HG03457 (cell line): Measurements from ENCODE around the gene PRRX1.

Source experiments
- ATAC-seq: cut with Tn5 transposase; IDR thresholded peaks from one replicate; pipeline ENCODE4 v1.9.1; 2021; ENCODE audit warnings: moderate number of reproducible peaks; ENCODE audit not compliant: unreplicated experiment

The PRRX1 gene

DNA sequence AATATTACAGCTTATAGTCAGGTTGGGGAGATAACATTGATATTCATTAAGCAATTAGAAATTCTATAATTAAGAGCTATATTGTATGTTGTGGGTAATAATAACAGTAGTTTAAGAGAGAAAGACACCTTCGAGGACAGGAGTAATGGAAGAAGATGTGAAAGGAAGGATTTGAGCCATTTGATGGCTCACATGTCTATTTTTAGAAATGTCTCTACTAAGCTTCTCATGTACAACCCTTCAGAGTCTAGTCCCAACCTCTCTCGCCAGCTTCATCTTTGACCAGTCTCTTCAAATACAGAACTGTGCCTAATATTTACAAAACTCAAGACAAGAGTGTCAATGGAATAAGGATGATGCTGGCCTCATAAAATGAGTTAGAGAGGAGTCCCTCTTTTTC, 95.1 kb downstream of the PRRX1 start:
- no peak for ATAC-seq

DNA sequence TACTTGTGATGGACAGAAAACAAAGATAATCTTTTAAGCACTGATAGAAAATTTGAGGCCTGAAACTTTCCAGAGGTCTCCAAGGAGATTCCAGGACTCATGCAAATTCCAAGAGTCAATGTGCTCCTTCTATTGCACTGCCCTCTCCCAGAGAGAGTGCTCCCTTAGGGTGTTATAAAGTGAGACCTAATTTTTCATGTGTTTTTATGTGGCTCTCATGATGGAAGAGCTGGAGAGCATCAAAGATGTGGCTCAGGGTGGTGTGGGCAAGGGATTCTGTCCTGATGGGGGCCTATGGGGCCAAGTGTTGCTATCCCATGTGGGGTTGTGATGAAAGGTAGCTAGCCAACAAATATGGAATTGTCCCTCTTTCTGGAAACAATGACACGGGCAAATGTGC, 101.3 kb downstream of the PRRX1 start:
- no peak for ATAC-seq

DNA sequence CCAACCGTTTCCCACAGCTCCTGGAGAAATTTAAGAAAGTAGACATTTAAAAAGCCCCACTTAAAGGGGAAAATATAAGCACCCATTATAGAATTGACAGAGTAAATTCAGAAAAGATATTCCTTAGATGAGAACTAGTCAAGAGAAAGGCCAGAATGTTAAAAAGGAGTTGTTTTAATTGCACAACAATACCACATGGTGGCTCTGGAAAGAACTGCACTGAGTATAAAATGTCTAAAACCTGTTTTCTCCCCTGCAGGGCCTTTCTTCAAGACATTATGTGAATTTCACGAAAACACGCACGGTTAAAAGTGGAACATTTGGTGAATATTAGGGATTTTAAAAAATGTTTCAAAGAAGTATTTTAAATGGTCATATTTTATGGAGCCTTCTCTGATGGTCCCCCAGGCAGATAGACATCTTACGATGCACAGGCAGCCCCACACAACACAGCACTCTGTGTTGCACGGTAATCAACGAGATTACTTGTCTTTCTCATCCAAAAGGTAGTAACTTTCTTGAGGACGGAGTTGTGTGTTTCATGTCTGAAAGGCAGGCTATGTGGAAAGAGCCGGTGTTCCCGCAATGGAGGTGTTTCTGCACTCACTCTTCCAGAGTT, 101.9 kb downstream of the PRRX1 start:
- ATAC-seq: no peak

DNA sequence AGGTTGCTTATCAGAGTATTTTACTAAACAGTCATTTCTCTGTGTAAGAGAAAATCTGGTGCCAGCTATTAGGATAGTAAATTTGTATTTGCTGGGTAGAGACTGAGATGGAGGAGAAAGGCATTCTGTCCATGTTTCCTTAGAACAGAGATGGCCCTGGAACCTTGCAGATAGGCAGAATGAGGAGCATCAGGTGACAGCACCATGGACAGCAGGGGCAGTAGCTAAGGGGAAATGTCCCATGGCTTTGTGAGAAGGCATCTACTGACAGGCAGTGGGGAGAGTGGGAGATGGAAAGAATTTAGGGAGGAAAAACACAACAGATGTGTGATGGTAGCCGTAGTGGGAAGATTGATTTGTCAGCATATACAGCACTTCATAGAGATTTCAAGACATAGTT, 105.0 kb downstream of the PRRX1 start:
- ATAC-seq: no peak

DNA sequence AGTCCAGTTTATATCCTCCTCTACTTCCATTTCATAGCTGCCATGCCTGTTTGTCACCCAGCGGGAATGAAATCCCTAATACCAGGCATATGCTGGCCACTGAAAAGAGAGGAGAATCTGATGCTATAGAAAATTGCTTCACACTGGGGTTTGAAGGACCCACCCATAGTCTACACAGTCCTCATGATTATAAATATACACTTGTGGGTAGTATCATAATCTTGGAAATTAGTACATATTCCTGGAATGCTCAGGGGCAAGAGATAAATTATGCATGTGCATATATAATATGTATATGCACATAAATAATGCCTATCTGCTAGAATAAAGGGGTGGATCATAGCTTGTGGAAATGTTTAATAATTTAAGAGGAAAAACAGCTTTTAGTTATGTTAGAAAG, 105.8 kb downstream of the PRRX1 start:
- ATAC-seq: no peak

DNA sequence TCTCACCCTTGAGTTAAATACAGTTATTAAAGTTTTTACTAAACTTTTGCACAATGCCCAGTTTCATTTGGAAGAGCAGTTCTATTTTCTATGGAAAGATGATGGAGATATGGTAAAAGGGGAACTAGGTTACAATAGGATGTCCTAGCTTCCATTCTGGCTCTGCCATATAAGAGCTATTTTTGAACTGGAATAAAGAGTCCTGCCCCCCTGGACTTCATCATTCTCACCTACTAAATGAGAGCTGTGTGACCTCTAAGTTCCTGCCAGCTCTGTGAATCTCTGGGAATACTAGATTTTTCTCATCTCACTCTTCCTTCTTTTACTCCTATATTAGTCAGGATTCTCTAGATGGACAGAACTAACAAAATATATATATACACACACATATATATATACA, 106.3 kb downstream of the PRRX1 start:
- no peak for ATAC-seq

DNA sequence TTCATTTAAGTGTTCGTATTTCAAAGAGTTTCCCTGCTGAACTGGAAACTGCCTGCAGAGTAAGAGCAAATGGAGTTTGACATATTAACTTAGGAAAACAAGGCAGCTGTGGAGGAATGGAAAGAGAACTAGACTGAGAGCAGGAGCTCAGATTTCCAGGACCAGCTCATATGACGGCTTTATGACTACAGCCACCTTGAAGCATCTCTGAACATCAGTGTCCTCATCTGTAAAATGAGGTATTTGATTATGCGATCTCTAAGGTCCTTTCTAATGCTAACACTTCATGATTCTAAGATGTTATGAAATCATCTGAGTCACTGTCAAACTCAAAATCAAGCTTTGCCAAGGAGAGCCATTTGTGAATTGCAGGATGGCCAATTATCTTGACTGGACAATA, 112.3 kb downstream of the PRRX1 start:
- ATAC-seq: no peak

DNA sequence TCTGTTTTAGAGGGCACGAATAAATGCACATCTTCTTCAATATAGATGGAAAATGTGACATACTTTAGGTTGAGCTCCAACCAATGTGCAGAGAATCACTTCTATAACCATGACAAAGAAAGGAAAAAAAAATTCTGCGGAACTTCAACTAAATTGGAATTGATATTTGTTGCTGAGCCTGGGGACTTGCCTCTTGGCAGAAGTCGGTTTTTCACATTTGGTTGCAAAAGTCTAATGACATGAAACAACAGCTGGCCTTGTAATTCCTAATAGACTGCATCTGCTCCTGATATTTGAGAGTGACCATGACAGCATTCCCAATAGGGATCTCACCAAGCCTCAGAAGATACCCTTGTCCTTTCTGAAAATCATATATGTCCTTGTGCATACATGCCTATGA, 112.8 kb downstream of the PRRX1 start:
- no peak for ATAC-seq
